HFF-Myc (cell line): ENCODE measurements around the gene NFIX.
A peak's percentile ranks its signal among the peaks of the same experiment; 100 is the strongest.

Experiments used
- DNase-seq: peaks from one replicate; pipeline ENCODE4 v3.0.0-alpha.2; 2011; ENCODE audit warnings: low read depth; ENCODE audit errors: extremely low read depth
- H3K4me3 ChIP-seq: replicated peaks from 2 replicates; pipeline ENCODE4 v1.5.1; 2011; ENCODE audit warnings: low read depth, mild to moderate bottlenecking, control low read depth, low read length
- CTCF ChIP-seq: IDR thresholded peaks from 2 replicates; pipeline ENCODE4 v1.5.1; 2012; ENCODE audit warnings: mild to moderate bottlenecking, low read depth, low read length, control low read depth; ENCODE audit errors: missing control alignments

NFIX gene

GRCh38 chr19:13090511-13091231, 95.4 kb downstream of the NFIX start:
- DNase-seq = no peak

GRCh38 chr19:13091400-13092157, 96.3 kb downstream of the NFIX start:
- DNase-seq = no peak
- no peak overlapping the region for H3K4me3 ChIP-seq
- no peak for TF ChIP-seq CTCF

More at GRCh38 chr19:13090511-13091231, 95.4 kb downstream of the NFIX start:
- no peak for TF ChIP-seq CTCF
- H3K4me3 ChIP-seq = no peak overlapping the region

GRCh38 chr19:13092158-13092543, 96.9 kb downstream of the NFIX start:
- no peak overlapping the region for H3K4me3 ChIP-seq
- no peak for DNase-seq
- no peak for TF ChIP-seq CTCF

- H3K4me3 ChIP-seq = no peak overlapping the region
- TF ChIP-seq CTCF = no peak
- DNase-seq = no peak
These were observed 97.4 kb downstream of the NFIX start for GRCh38 chr19:13092606-13093235.

- no peak overlapping the region for H3K4me3 ChIP-seq
- DNase-seq = peak; percentile 66
- peak; percentile 91 for TF ChIP-seq CTCF
These were observed 98.3 kb downstream of the NFIX start for GRCh38 chr19:13093407-13094105.

GRCh38 chr19:13094106-13094504, 98.8 kb downstream of the NFIX start:
- TF ChIP-seq CTCF = no peak
- no peak overlapping the region for H3K4me3 ChIP-seq
- no peak for DNase-seq
